ENCODE results near the gene TRIO.

GRCh38 chr5:14237317-14238086, 94.4 kb downstream of the TRIO start:
- TF ChIP-seq LEF1 (IDR thresholded peaks at IDR 0.05; ENCODE audit: borderline replicate concordance) = no peak
- no peak for TF ChIP-seq SUZ12 (IDR thresholded peaks at IDR 0.05)
- no peak for TF ChIP-seq ZNF384 (IDR thresholded peaks at IDR 0.05)
- TF ChIP-seq BHLHE40 (IDR thresholded peaks at IDR 0.05; ENCODE audit: borderline replicate concordance) = no peak
- no peak for TF ChIP-seq ARNT (IDR thresholded peaks at IDR 0.05)
- no peak for TF ChIP-seq NFRKB (IDR thresholded peaks at IDR 0.05)
- no peak for TF ChIP-seq SP1 (IDR thresholded peaks at IDR 0.05)
- TF ChIP-seq ELF4 (IDR thresholded peaks at IDR 0.05) = no peak
- no peak for TF ChIP-seq TARDBP (IDR thresholded peaks at IDR 0.05)
- no peak for TF ChIP-seq HDGF (IDR thresholded peaks at IDR 0.05; ENCODE audit: borderline replicate concordance)
